Right lung (tissue), 10 donors: ENCODE data around the gene CACNB3. TPM values are rescaled to one million over a fixed set of nuclear protein-coding genes. Genes with fewer than 3 reads are reported as not detected.
A peak's percentile ranks its signal among the peaks of the same experiment; 100 is the strongest.

Experiments used
- DNase-seq, 2 donors: peaks; one replicate each; pipeline ENCODE4 v3.0.0-alpha.2; 2013
- long read RNA-seq, 8 donors: transcript quantifications; one replicate each; lab custom pipeline, GENCODE V29; 2026
- polyA plus RNA-seq, 5 donors: library from polyadenylated mRNA; unstranded; fragments of 120-200 nt; gene quantifications; one replicate each; pipeline versions ENCODE4 v1.2.1 to v1.2.3, GENCODE V29; 2013; ENCODE audit warnings: inconsistent platforms in 1 of 5, low replicate concordance in 1 of 5; ENCODE audit not compliant: insufficient read length in 5 of 5, insufficient read depth in 1 of 5

CACNB3 gene
- 10 to 100 TPM; 27.1 to 37.2 (median 34.4) TPM for polyA plus RNA-seq
- long read RNA-seq, donor 1, partial matches to known transcripts, result 14 of 16 reads
- long read RNA-seq, donor 1, other reads (novel, unspliced or antisense), result 0 of 16 reads
- long read RNA-seq, donor 2, partial matches to known transcripts, result 0 of 4 reads
- long read RNA-seq, donor 2, other reads (novel, unspliced or antisense), result 0 of 4 reads
- long read RNA-seq, donor 3, partial matches to known transcripts, result 0 of 3 reads
- long read RNA-seq, donor 3, other reads (novel, unspliced or antisense), result 0 of 3 reads
- long read RNA-seq, donor 4, partial matches to known transcripts, result 0 of 1 reads
- long read RNA-seq, donor 4, other reads (novel, unspliced or antisense), result 0 of 1 reads
- long read RNA-seq, donor 5, partial matches to known transcripts, result 0 of 2 reads
- long read RNA-seq, donor 5, other reads (novel, unspliced or antisense), result 0 of 2 reads
- long read RNA-seq, donor 6, partial matches to known transcripts, result 0 of 3 reads
- long read RNA-seq, donor 6, other reads (novel, unspliced or antisense), result 0 of 3 reads
- long read RNA-seq, donor 7, partial matches to known transcripts, result 0 of 3 reads
- long read RNA-seq, donor 7, other reads (novel, unspliced or antisense), result 0 of 3 reads
- long read RNA-seq, donor 8, partial matches to known transcripts, result 6 of 7 reads
- long read RNA-seq, donor 8, other reads (novel, unspliced or antisense), result 0 of 7 reads

- peak in 1 of 2 donors; percentile 49 for DNase-seq
Observed at GRCh38 chr12:48817873-48818830, at the start of gene CACNB3. Gene CACNB3 (plus strand): TSS chr12:48818496. CDS start chr12:48818930, 434 bp downstream.

- DNase-seq, result no peak
Observed at GRCh38 chr12:48768736-48769135, 49.6 kb upstream of the CACNB3 start.

GRCh38 chr12:48770756-48771155, 47.5 kb upstream of the CACNB3 start:
- no peak for DNase-seq

- no peak for DNase-seq
Observed at GRCh38 chr12:48771588-48772112, 46.6 kb upstream of the CACNB3 start.

- no peak for DNase-seq
Observed at GRCh38 chr12:48773686-48774085, 44.6 kb upstream of the CACNB3 start.

- no peak for DNase-seq
Observed at GRCh38 chr12:48774516-48774915, 43.8 kb upstream of the CACNB3 start.

- no peak for DNase-seq
Observed at GRCh38 chr12:48775299-48775698, 43.0 kb upstream of the CACNB3 start.

GRCh38 chr12:48775991-48776649, 42.2 kb upstream of the CACNB3 start:
- no peak for DNase-seq

- no peak for DNase-seq
Observed at GRCh38 chr12:48776956-48777355, 41.3 kb upstream of the CACNB3 start.

- DNase-seq, result no peak
Observed at GRCh38 chr12:48777501-48778400, 40.5 kb upstream of the CACNB3 start.

- no peak for DNase-seq
Observed at GRCh38 chr12:48779869-48780268, 38.4 kb upstream of the CACNB3 start.

GRCh38 chr12:48780381-48781025, 37.8 kb upstream of the CACNB3 start:
- DNase-seq, result no peak

GRCh38 chr12:48781750-48782456, 36.4 kb upstream of the CACNB3 start:
- no peak for DNase-seq

- DNase-seq, result no peak
Observed at GRCh38 chr12:48782457-48783395, 35.6 kb upstream of the CACNB3 start.

- no peak for DNase-seq
Observed at GRCh38 chr12:48783432-48783831, 34.9 kb upstream of the CACNB3 start.

GRCh38 chr12:48786591-48787544, 31.4 kb upstream of the CACNB3 start:
- no peak for DNase-seq
